Activated CD4-positive, CD25-positive, alpha-beta regulatory T cell treated with anti-CD3 and anti-CD28 coated beads, Interleukin-2, amount 50 U/mL, for 24 hours (primary cell): Measurements from ENCODE around the gene GPR156.
"Not testable (repeated sequence)": the region's sequence is repeated elsewhere in the genome, so short reads cannot be mapped to it uniquely, and the experiment has no call there.

Source experiments
- ATAC-seq, 2 donors: fragments of 150-1000 bp; cut with Tn5 transposase; one replicate each; pipeline ENCODE4 v1.10.0; 2021; ENCODE audit warnings: mild to moderate bottlenecking in 1 of 2, moderate library complexity in 1 of 2

Gene GPR156

GRCh38 chr3:120156699-120157098, 128.3 kb downstream of the GPR156 start:
- no peak for ATAC-seq

- ATAC-seq: not testable (repeated sequence)
Observed at GRCh38 chr3:120155694-120156093, 129.3 kb downstream of the GPR156 start.

GRCh38 chr3:120155108-120155507, 129.9 kb downstream of the GPR156 start:
- no peak for ATAC-seq

- no peak for ATAC-seq
Observed at GRCh38 chr3:120153294-120153693, 131.7 kb downstream of the GPR156 start.

GRCh38 chr3:120151791-120152190, 133.2 kb downstream of the GPR156 start:
- ATAC-seq: no peak

- no peak for ATAC-seq
Observed at GRCh38 chr3:120148187-120148949, 136.7 kb downstream of the GPR156 start.

- peak in 1 of 2 donors; percentile 33 for ATAC-seq
Observed at GRCh38 chr3:120147072-120147871, 137.8 kb downstream of the GPR156 start.

- ATAC-seq: peak; percentile 87 to 95
Observed at GRCh38 chr3:120145542-120146285, 139.3 kb downstream of the GPR156 start.

GRCh38 chr3:120144267-120144666, 140.8 kb downstream of the GPR156 start:
- ATAC-seq: no peak

- no peak for ATAC-seq
Observed at GRCh38 chr3:120143676-120144075, 141.3 kb downstream of the GPR156 start.

GRCh38 chr3:120142236-120142635, 142.8 kb downstream of the GPR156 start:
- ATAC-seq: no peak

- ATAC-seq: no peak
Observed at GRCh38 chr3:120140098-120140742, 144.8 kb downstream of the GPR156 start.

GRCh38 chr3:120139140-120139539, 145.9 kb downstream of the GPR156 start:
- no peak for ATAC-seq

- ATAC-seq: no peak
Observed at GRCh38 chr3:120137548-120137947, 147.5 kb downstream of the GPR156 start.

GRCh38 chr3:120130656-120131055, 154.4 kb downstream of the GPR156 start:
- no peak for ATAC-seq

GRCh38 chr3:120129718-120130513, 155.1 kb downstream of the GPR156 start:
- ATAC-seq: no peak

- ATAC-seq: no peak
Observed at GRCh38 chr3:120129051-120129450, 156.0 kb downstream of the GPR156 start.

GRCh38 chr3:120125992-120126391, 159.0 kb downstream of the GPR156 start:
- no peak for ATAC-seq

- no peak for ATAC-seq
Observed at GRCh38 chr3:120119846-120120510, 165.0 kb downstream of the GPR156 start.
